ENCODE measurements around the gene BMP6.

The BMP6 gene

DNA sequence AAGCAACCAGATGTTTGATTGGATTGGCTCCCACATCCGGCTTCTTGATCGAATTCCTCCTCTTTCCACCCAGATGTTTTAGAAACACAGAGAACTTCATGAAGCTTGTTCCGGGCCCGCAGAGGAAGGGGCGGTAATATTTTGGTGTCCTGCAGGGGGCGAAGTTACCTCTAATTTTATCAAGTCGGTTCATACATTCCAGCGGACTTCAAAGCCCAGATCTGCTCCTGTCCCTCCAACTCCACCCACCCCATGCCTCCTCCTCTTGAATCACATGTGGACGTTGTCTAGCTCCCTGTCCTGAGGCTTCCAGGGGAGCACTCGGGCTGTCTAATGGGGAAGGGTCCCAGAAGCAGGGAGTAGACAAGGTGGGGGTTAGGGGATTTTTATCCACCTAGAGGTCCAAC, 2.9 kb upstream of the BMP6 start:
- H3K27ac ChIP-seq (ENCODE audit: low read length) = no peak overlapping the region
- H3K4me3 ChIP-seq (ENCODE audit: low read length) = no peak overlapping the region
- peaks cover 4% of the 10 kb centered on the region; the same call in 1 of the 2 replicates for H3K4me1 ChIP-seq (ENCODE audit: insufficient read depth, low read length)
- no peaks in the 10 kb centered on the region for H3K36me3 ChIP-seq (ENCODE audit: insufficient read depth, low read depth, low read length)
- no peaks in the 10 kb centered on the region for H3K9me3 ChIP-seq (ENCODE audit: insufficient read depth, low read depth, low read length)
- H3K27me3 ChIP-seq (ENCODE audit: insufficient read depth, low read length) = peaks cover 57% of the 10 kb centered on the region
- no peak overlapping the region for H3K9ac ChIP-seq (ENCODE audit: low read depth, low read length)

DNA sequence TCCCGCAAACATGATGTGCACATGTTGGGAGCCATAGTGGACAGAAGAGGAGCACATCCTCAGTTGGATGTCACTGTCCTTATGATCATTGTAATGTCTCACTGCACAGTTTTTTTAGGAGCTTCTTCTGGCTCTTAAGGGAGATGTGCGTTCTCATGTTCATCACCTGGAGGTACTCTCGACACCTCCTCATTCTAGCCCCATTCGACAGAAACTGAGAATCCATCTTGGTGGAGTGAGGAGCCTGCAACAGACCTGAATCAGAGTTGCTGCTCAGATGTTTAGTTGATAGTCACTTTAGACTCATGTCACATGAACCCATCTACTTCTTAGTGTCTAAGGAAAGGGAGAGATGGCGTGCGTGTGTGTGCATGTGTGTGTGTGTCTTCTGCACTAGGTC, 2.3 kb upstream of the BMP6 start:
- H3K4me3 ChIP-seq (ENCODE audit: low read length) = no peak overlapping the region
- no peak overlapping the region for H3K9ac ChIP-seq (ENCODE audit: low read depth, low read length)
- no peaks in the 10 kb centered on the region for H3K36me3 ChIP-seq (ENCODE audit: insufficient read depth, low read depth, low read length)
- peaks cover 6% of the 10 kb centered on the region; the same call in 1 of the 2 replicates for H3K4me1 ChIP-seq (ENCODE audit: insufficient read depth, low read length)
- no peak overlapping the region for H3K27ac ChIP-seq (ENCODE audit: low read length)
- no peaks in the 10 kb centered on the region for H3K9me3 ChIP-seq (ENCODE audit: insufficient read depth, low read depth, low read length)
- peaks cover 62% of the 10 kb centered on the region for H3K27me3 ChIP-seq (ENCODE audit: insufficient read depth, low read length)

DNA sequence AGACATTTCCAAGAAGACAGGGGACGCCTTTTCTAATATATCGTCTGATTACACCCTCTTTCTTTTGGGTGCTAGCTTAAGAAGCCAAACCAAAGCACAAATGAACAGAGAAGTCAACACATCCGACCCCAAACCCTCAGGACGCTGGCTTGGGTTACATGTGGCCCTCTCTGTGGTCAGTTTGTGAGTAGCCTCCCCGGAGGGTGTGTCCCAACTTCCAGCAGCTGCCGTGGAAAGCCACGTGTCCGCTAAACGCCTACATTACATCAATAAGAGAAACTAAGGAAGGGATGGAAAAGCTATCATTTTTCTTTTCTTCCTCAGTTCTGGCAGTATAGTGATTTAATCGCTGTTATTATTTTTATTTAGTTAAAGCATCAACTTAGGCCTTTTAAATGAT, 487 bp upstream of the BMP6 start:
- no peak overlapping the region for H3K27ac ChIP-seq (ENCODE audit: low read length)
- peaks cover 19% of the 10 kb centered on the region for H3K4me1 ChIP-seq (ENCODE audit: insufficient read depth, low read length)
- H3K9me3 ChIP-seq (ENCODE audit: insufficient read depth, low read depth, low read length) = no peaks in the 10 kb centered on the region
- H3K27me3 ChIP-seq (ENCODE audit: insufficient read depth, low read length) = peaks cover 81% of the 10 kb centered on the region
- H3K36me3 ChIP-seq (ENCODE audit: insufficient read depth, low read depth, low read length) = no peaks in the 10 kb centered on the region
- no peak overlapping the region for H3K9ac ChIP-seq (ENCODE audit: low read depth, low read length)
- H3K4me3 ChIP-seq (ENCODE audit: low read length) = peak overlapping the region; percentile 70; the same call in 1 of the 2 replicates

DNA sequence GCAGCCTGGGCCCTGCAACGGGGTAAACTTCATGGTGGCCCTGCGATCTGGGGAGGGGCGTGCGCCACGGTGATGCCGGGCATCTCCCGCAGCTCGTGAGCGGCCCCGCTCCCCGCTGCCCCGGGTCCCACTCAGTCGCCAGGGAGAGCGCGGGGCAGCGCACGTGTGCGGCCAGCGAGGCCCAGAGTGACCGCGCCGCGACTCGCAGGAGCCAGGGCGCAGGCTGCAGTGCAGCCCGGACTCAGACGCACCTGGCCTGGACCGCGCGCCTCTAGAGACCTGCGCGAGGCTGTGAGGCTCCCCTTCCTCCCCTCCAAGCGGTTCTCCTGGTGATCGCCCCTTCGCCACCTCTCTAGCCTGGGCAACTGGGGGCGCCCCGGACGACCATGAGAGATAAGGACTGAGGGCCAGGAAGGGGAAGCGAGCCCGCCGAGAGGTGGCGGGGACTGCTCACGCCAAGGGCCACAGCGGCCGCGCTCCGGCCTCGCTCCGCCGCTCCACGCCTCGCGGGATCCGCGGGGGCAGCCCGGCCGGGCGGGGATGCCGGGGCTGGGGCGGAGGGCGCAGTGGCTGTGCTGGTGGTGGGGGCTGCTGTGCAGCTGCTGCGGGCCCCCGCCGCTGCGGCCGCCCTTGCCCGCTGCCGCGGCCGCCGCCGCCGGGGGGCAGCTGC, 652 bp downstream of the BMP6 start:
- H3K4me1 ChIP-seq (ENCODE audit: insufficient read depth, low read length) = peaks cover 25% of the 10 kb centered on the region
- no peaks in the 10 kb centered on the region for H3K36me3 ChIP-seq (ENCODE audit: insufficient read depth, low read depth, low read length)
- H3K9me3 ChIP-seq (ENCODE audit: insufficient read depth, low read depth, low read length) = no peaks in the 10 kb centered on the region
- peak overlapping the region; percentile 70 for H3K4me3 ChIP-seq (ENCODE audit: low read length)
- H3K27ac ChIP-seq (ENCODE audit: low read length) = no peak overlapping the region
- H3K9ac ChIP-seq (ENCODE audit: low read depth, low read length) = no peak overlapping the region
- peaks cover 92% of the 10 kb centered on the region for H3K27me3 ChIP-seq (ENCODE audit: insufficient read depth, low read length)

DNA sequence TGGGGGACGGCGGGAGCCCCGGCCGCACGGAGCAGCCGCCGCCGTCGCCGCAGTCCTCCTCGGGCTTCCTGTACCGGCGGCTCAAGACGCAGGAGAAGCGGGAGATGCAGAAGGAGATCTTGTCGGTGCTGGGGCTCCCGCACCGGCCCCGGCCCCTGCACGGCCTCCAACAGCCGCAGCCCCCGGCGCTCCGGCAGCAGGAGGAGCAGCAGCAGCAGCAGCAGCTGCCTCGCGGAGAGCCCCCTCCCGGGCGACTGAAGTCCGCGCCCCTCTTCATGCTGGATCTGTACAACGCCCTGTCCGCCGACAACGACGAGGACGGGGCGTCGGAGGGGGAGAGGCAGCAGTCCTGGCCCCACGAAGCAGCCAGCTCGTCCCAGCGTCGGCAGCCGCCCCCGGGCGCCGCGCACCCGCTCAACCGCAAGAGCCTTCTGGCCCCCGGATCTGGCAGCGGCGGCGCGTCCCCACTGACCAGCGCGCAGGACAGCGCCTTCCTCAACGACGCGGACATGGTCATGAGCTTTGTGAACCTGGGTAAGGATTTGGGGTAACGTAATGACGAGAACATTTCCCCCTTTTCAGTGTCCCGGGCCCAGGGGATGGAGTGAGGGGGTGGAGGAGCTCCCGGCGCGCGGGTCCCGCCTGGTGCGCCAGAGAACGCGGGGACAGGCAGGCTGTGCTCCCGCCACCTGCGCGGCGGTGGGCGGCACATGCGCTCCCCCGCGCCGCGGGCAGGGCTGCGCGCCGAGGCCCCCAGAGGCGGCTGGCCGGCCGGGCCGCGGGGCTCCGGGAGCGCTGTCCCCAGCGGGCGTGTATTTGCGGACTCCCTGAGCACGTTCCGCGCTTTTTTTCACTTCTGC, 1.4 kb downstream of the BMP6 start:
- peaks cover 93% of the 10 kb centered on the region for H3K27me3 ChIP-seq (ENCODE audit: insufficient read depth, low read length)
- peak overlapping the region; percentile 63 for H3K4me3 ChIP-seq (ENCODE audit: low read length)
- H3K9me3 ChIP-seq (ENCODE audit: insufficient read depth, low read depth, low read length) = no peaks in the 10 kb centered on the region
- H3K4me1 ChIP-seq (ENCODE audit: insufficient read depth, low read length) = peaks cover 31% of the 10 kb centered on the region
- no peaks in the 10 kb centered on the region for H3K36me3 ChIP-seq (ENCODE audit: insufficient read depth, low read depth, low read length)
- no peak overlapping the region for H3K27ac ChIP-seq (ENCODE audit: low read length)
- H3K9ac ChIP-seq (ENCODE audit: low read depth, low read length) = no peak overlapping the region

DNA sequence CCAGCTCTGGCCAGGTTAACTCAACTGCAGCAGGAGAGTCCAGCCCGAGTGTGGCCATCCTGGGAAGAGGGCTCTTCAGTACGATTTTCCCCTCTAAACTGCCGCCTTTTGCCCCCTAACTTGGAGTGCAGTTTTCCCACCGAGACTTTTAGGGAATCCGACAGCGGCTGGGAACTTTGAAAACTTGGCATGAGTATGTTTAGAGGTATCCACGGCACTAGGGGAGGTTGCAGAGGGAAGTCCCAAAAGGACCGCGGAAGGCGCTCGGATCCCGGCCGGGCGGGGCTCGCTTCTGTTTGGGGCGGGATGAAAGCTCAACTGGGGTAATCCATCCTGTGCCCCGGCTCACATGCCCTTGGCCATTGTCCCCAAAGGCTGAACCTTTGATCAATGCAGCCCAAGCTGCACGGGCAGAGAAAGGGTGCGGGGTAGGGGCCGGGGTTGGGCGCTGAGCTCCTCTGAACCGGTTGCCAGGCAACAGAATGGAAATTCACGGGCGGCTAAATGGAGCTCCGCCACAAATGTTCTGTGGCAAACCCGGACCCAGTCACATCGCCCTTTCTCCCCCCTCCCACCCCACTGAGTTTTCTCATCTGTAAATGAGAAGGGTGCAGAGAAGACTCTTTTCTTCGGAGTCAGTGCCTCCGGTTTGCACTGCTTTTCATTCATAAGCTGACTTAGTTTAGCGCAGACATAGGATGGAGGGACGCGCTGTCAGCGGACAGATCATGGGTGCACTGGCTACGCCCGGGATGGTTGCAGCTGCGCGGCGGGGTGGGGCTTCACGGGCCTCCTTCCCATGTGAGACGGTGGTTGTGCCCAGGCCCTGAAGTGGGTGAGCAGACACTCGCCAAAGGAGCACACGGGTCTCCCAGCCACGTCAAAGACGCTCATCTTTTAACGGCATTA, 2.3 kb downstream of the BMP6 start:
- Histone ChIP-seq H3K4me1 (ENCODE audit: insufficient read depth, low read length) (peaks cover 33% of the 10 kb centered on the region), H3K27ac (ENCODE audit: low read length) (no peak overlapping the region), H3K27me3 (ENCODE audit: insufficient read depth, low read length) (peaks cover 84% of the 10 kb centered on the region), H3K9me3 (ENCODE audit: insufficient read depth, low read depth, low read length) (no peaks in the 10 kb centered on the region), H3K9ac (ENCODE audit: low read depth, low read length) (no peak overlapping the region), H3K4me3 (ENCODE audit: low read length) (peak overlapping the region; percentile 63), H3K36me3 (ENCODE audit: insufficient read depth, low read depth, low read length) (no peaks in the 10 kb centered on the region)

DNA sequence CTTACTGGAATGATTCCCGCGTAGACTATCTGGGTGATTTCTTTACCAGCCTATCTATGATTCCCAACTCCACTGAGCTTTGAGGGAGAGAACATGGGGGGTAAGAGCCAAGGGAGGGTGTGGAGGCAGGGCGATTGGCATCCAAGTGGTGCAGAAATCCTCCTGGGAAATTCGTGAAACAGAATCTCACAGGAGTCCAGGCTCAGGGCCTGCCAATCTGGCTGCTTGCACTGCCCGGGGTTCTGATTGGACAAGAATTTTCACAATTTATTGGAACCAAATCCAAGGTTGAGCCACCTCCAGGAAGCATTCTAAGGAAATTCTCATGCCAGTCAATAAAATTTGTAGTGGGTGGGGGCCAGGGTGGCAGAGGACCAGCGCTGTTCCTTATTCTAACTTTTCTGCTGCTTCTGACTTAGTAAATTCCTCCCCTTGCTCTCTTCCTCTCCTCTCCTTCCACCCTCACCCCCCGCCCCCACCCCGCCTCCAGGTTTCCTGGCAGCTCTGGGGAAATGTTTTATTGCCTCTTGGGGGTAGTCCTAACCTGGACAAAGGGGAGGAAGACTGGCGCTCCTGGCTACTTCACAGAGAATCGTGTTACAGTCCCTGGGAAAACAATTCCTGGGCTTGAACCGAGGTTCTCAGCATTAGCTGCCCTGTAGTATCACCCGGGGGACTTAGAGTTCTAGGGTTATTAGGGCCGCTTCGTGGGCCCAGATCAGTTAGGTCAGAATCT, 3.1 kb downstream of the BMP6 start:
- H3K27me3 ChIP-seq (ENCODE audit: insufficient read depth, low read length) = peaks cover 76% of the 10 kb centered on the region
- no peak overlapping the region for H3K9ac ChIP-seq (ENCODE audit: low read depth, low read length)
- H3K27ac ChIP-seq (ENCODE audit: low read length) = no peak overlapping the region
- H3K9me3 ChIP-seq (ENCODE audit: insufficient read depth, low read depth, low read length) = no peaks in the 10 kb centered on the region
- H3K4me1 ChIP-seq (ENCODE audit: insufficient read depth, low read length) = peaks cover 33% of the 10 kb centered on the region
- H3K36me3 ChIP-seq (ENCODE audit: insufficient read depth, low read depth, low read length) = no peaks in the 10 kb centered on the region
- H3K4me3 ChIP-seq (ENCODE audit: low read length) = peak overlapping the region; percentile 63

DNA sequence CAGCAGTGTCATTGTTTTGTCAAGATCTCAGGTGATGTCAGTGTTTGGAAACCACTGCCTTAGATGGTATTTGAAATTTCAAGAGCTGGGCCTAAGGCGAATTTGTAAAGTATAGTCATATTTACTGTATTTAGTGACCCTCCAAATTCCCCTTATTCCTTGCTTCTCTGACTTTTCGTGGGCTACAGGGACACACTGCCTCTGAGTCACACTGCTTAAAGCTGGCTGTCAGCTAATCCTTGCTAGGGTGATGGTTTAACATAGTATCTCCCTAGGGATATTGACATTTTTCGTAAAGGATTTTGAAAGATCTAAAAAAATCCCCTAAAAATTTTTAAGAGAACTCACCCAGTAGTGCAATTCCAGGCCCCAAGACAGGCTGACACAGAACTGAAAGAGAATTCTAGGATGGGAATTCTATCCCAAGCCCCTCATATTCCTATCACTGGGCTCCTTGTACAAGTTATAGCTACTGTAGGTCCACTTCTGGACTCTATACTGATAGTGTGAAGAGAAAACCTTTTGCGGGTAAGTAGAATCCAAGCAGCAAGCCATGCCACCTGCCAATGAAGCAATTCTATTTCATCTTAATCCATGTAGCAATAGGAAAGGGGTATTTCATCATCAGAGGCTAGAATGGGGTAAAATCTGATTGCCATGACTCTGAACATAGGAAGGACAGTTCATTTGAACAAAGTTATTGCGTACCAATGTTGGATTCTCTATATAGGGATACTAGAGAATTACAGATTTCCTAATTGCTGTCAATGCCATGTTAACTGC, 4.3 kb downstream of the BMP6 start:
- H3K9me3 ChIP-seq (ENCODE audit: insufficient read depth, low read depth, low read length) = no peaks in the 10 kb centered on the region
- no peak overlapping the region for H3K4me3 ChIP-seq (ENCODE audit: low read length)
- no peak overlapping the region for H3K27ac ChIP-seq (ENCODE audit: low read length)
- H3K9ac ChIP-seq (ENCODE audit: low read depth, low read length) = no peak overlapping the region
- H3K4me1 ChIP-seq (ENCODE audit: insufficient read depth, low read length) = peaks cover 33% of the 10 kb centered on the region
- peaks cover 64% of the 10 kb centered on the region for H3K27me3 ChIP-seq (ENCODE audit: insufficient read depth, low read length)
- no peaks in the 10 kb centered on the region for H3K36me3 ChIP-seq (ENCODE audit: insufficient read depth, low read depth, low read length)

DNA sequence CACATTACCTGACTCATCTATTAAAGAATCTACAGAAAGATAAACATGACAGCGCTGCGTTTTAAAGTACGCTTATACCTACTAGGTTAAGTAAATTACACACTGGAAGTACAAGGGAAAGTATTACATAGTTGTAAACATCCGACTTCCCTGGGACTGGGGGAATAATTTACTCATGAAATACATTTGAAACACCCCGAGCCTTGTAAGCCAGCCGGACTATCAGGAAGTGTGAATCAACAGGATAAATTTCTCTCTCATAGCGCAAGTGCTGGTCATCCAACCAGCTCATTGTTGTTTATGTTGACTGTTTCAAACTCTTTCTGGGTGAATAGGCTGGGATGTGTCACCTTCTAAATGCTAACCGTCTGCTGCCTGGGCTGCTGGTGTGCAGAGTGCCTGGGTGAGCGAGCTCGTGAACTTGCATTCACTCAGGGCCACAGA, 4.9 kb downstream of the BMP6 start:
- Histone ChIP-seq H3K27me3 (ENCODE audit: insufficient read depth, low read length) (peaks cover 58% of the 10 kb centered on the region), H3K27ac (ENCODE audit: low read length) (no peak overlapping the region), H3K4me1 (ENCODE audit: insufficient read depth, low read length) (peaks cover 29% of the 10 kb centered on the region), H3K9me3 (ENCODE audit: insufficient read depth, low read depth, low read length) (no peaks in the 10 kb centered on the region), H3K9ac (ENCODE audit: low read depth, low read length) (no peak overlapping the region), H3K4me3 (ENCODE audit: low read length) (no peak overlapping the region), H3K36me3 (ENCODE audit: insufficient read depth, low read depth, low read length) (no peaks in the 10 kb centered on the region)

DNA sequence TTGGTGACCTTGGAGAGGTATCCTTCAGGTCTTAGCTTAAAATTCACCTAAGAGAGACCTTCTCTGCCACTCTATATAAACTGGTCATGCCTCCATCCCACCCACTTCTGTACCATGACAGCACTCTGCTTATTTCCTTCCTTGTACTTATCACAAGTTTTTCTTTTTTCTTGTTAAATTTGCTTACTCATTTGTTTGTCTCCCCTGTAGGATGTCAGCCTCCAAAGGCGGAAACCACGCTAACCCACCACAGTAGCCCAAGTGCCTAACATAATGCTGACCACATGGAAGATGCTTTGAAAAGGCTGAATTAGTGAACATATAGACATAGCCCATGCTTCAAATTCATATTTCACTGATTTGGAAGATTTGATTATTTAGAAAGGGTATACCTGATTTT, 5.4 kb downstream of the BMP6 start:
- peaks cover 29% of the 10 kb centered on the region for H3K4me1 ChIP-seq (ENCODE audit: insufficient read depth, low read length)

More for the DNA sequence above, 5.4 kb downstream of the BMP6 start:
- H3K36me3 ChIP-seq (ENCODE audit: insufficient read depth, low read depth, low read length) = no peaks in the 10 kb centered on the region
- no peak overlapping the region for H3K27ac ChIP-seq (ENCODE audit: low read length)
- no peak overlapping the region for H3K4me3 ChIP-seq (ENCODE audit: low read length)
- H3K9me3 ChIP-seq (ENCODE audit: insufficient read depth, low read depth, low read length) = no peaks in the 10 kb centered on the region
- peaks cover 53% of the 10 kb centered on the region for H3K27me3 ChIP-seq (ENCODE audit: insufficient read depth, low read length)
- no peak overlapping the region for H3K9ac ChIP-seq (ENCODE audit: low read depth, low read length)

Data from iPS-20b (cell line).